DLD1 (cell line): ENCODE data around the gene NDE1.

Source experiments
- in situ Hi-C: cut with HindIII; loops from 2 replicates; pipeline ENCODE4 v1.10.0; 2017; ENCODE audit warnings: low sequenced_read_pairs

NDE1 gene

GRCh38 chr16:15765116-15765515, 115.1 kb downstream of the NDE1 start:
- in situ Hi-C loops: no loop called here

DNA sequence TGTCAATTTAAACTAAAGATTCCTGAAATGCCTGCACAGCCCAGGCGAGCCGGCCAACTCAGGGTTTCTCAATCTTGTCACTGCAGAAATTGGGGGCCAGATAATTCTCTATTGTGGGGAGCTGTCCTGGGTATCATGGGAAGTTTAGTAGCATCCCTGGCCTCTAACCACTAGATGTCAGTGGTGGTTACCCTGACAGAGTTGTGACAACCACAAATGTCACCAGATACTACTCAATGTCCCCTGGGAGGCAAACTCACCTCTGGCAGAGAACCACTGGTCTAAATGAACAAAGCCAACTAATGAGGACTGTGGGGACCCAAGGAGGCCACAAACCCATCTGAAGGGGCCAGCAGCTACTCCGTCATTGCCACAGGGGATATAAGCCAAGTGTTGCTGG, 115.8 kb downstream of the NDE1 start:
- in situ Hi-C loops: no loop called here

DNA sequence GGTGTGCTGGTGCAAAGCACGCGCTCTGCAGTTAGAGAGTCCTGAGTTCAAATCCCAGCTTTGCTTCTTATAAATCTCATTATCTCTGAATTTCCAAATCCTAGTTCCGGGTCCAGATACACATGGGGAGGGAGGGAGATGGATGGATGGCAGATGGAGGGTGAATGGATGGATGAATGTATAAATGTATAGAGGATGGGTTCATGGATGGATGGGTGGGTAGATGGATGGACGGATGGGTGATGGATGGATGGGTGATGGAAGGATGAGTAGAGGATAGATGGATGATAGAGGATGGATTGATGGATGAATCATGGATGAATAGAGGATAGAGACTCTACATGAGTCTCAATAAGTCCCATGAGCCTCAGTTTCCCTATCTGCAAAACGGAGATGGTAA, 116.9 kb downstream of the NDE1 start:
- in situ Hi-C loops: no loop called here

DNA sequence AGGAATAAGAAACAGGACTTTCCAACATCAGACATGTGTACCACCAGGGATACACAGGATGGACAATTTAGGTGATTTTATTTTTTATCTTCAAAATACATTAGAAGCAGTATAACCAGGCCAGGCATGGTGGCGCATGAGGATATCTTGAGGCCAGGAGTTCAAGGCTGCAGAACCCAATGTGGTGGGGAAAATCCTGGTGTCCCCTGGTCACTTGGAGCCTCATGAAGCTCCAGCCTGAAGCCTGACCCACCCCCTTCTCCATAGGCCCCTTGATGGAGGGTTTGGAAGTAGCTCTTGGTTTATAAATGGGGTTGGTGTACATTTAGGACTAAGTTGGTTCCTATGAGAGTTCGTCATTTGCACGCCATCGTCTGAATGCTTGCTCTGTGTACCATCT, 118.2 kb downstream of the NDE1 start:
- in situ Hi-C loops: no loop called here

GRCh38 chr16:15769239-15769638, 119.2 kb downstream of the NDE1 start:
- in situ Hi-C loops: no loop called here

DNA sequence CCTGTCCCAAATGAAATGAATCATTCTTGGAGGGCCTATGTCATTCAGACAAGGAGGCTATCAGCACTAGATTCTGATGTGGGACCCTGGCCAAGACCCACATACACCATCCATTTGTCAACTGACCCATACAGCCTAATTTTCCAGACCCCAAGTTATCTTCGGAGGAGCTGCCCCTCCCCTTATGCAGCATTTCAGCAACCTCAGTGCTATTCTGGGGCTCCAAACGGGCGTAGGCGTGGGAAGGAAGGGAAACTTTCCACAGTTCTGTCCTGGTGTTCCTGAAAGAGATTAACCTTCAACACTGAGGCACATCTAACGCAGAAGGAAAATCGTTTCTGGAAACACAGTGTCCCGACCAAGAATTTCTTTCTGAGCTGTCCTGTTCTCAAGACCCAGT, 120.1 kb downstream of the NDE1 start:
- in situ Hi-C loops: no loop called here

DNA sequence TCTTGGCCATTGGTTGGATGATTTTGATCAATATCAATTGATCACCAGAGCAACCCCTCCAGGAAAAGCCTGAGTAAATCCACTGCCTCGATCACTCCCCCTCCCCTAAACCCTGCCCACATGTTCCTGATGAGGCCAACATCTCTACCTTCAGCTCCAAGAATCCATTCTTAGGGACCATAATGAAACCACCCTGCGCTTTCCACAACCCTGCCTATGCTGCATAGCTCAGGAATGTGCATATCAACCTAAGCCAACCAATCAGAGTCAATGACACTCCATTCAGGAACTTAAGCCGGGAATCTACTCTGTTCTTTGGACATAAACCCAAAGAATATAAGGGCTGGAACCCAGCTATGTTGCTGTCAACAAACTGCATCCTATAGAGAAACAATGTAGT, 120.5 kb downstream of the NDE1 start:
- in situ Hi-C loops: no loop called here

DNA sequence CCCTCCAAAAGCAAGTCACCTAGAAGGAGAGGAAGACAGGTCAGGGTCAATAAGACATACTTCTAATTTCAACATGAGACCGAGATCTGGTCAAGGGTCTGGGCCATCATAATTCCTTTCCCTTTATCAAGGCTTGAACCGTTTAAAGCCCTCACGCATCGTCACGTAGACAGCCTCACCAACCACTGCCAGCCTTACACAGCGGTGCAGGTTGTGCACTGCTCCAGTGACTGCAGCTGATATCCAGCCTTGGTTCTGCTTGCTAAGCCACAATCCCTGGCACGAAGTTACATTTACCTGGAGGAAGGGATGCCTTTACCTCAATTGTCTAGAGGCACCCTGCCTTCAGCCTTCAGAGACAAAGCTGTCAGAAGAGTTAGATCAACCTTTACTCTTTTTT, 121.6 kb downstream of the NDE1 start:
- in situ Hi-C loops: no loop called here

DNA sequence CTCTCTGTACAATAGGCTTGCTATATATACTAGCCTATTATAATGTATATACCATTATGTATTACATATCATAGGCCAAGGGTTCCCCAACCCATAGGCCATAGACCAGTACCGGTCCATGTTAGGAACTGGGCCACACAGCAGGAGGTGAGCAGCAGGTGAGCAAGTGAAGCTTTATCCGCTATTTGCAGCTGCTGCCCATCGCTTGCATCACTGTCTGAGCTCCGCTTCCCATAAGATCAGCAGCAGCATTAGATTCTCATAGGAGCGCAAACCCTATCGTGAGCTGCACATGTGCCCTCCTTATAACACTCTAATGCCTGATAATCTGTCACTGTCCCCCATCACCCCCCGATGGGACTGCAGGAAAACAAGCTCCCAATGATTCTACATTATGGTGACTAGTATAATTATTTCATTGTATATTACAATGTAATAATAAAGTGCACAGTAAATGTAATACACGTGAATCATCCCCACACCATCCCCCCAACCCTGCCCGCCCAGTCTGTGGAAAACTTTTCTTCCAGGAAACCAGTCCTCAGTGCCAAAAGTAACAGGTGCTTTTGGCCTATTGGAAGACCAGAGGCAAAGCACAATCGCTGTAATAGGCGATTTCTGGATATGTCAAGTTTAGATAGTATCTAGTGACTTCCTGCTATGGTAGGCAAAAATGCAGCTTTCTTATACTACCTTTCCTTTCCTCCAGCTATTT, 122.7 kb downstream of the NDE1 start:
- in situ Hi-C loops: no loop called here

GRCh38 chr16:15773968-15774367, 123.9 kb downstream of the NDE1 start:
- in situ Hi-C loops: no loop called here

DNA sequence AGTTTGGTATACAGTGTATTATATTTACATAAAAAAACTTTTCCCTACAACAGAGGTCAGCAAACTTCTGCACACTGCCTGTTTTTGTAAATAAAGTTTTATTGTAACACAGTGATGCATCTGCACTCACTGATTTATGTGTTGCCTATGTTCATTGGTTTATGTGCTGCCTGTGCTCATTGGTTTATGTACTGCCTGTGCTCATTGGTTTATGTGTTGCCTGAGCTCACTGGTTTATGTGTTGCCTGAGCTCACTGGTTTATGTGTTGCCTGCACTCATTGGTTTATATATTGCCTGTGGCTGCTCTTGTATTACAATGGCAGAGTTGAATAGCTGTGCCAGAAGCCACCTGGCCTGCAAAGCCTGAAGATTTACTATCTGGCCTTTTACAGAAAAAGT, 125.2 kb downstream of the NDE1 start:
- in situ Hi-C loops: no loop called here

DNA sequence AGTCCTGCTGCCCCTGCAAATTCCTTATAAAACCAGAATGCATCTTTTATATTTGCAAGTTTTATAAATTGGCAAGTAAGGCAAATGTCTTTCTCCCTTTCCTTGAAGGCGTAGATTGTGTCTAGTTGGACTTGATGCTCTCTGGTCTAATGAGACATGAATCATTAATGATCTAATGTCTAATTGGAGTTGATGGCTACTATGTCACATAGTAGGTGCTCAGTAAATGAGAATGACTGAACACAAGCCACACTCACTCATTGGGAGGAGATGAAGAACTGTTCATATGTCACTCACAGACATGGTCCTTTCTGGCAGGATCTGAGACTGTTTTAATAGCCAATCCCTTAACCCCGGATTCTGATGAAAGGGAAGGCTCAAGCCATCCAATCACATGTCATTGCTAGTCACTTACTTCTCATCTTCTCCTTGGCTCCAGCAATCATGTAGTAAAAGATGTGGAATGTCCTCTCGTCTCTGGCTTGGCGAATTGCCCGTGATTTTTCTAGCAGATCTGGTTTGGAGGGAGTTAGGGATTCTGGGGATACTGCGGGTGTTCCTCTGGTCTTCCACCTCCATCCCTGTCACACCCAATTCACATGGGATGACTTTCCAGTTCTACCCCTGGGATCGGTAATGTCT, 125.7 kb downstream of the NDE1 start:
- in situ Hi-C loops: no loop called here
